ENCODE data around the gene POLR3K. TPM values are rescaled to one million over a fixed set of nuclear protein-coding genes. Genes with fewer than 3 reads are reported as not detected.

The POLR3K gene
- total RNA-seq, 1 experiment from 2014 or later = 40.1 TPM

DNA sequence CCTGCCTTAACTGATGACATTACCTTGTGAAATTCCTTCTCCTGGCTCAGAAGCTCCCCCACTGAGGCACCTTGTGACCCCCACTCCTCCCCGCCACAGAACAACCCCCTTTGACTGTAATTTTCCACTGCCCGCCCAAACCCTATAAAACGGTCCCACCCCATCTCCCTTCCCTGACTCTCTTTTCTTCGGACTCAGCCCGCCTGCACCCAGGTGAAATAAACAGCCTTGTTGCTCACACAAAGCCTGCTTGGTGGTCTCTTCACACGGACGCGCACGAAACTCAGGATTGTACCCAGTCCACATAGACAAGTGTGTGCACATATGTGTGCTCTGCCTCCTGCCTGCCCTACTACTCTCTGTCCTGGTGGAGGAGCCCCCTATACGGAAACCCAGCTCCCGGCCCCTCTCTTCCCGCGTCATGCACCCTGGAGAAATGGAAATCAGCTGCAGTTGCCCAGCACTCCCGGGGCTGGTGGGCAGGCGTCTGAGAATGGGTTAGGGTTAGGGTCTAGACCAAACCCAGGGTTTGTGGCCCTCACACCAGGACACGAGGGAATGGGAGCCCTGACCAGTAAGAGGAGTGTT lies 21.4 kb upstream of the POLR3K start (continued):
- TF ChIP-seq ZNF671 (CRISPR knock-in tag; IDR thresholded peaks at IDR 0.05) = no peak
- TF ChIP-seq, protein P1, sequence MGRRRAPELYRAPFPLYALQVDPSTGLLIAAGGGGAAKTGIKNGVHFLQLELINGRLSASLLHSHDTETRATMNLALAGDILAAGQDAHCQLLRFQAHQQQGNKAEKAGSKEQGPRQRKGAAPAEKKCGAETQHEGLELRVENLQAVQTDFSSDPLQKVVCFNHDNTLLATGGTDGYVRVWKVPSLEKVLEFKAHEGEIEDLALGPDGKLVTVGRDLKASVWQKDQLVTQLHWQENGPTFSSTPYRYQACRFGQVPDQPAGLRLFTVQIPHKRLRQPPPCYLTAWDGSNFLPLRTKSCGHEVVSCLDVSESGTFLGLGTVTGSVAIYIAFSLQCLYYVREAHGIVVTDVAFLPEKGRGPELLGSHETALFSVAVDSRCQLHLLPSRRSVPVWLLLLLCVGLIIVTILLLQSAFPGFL (CRISPR knock-in tag; IDR thresholded peaks at IDR 0.05; ENCODE audit: borderline replicate concordance) = no peak

DNA sequence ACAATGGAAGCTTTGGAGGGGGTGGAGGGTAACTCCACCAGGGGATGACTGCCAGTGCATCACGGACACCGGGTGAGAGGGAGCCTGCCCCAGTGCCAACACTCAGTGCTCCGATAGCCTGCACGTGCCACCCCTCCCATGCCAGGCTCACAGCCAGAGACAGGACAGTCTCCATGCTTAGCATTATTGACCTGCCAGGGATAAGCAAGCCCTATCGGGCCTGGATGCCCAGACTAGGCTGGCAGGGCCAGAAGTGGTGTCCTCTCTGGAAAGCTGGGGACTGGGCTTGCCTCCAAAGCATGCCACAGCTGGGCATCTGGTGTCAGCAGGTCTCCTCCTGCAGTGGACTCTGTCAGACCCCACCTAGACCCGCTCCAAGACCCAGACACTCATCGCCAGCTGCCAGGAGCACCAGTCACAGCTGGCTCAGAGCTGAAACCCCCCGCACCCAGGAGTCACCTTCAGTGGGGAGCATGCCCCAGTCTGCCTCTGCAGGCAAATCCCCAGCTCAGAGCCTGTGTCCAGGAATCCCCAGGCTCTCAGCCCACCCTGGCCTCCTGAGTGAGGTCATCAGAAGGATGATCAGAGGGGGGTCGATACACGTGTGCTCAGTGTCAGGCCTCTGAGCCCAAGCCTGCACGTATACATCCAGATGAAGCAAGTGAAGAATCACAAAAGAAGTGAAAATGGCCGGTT lies 20.8 kb upstream of the POLR3K start:
- Mint-ChIP-seq H3K4me1 (peaks cover 68% of the 10 kb centered on the region), H3K4me3 (no peak overlapping the region; the same call in 1 of the 2 replicates), H3K27ac (peak overlapping the region; percentile 98), H3K27me3 (ENCODE audit: low read depth) (no peaks in the 10 kb centered on the region; the same call in 1 of the 2 replicates), H3K9me3 (no peaks in the 10 kb centered on the region), H3K36me3 (no peaks in the 10 kb centered on the region)
- ChIA-PET POLR2A (interaction anchor here (1.1 kb wide), 1 partner anchor 23 kb away, joined by 5 read pairs; no protein-coding TSS in a partner anchor), CTCF (interaction anchor here (1.7 to 16.9 kb wide), 6 partner anchors 8 to 106 kb away, joined by 5 to 493 read pairs (median 40); partner anchors contain the start of genes HBQ1, POLR3K and SNRNP25)
- DNase-seq (ENCODE audit: low spot score) = no peak
- ATAC-seq = no peak
- TF ChIP-seq FOXP1 (CRISPR knock-in tag; IDR thresholded peaks at IDR 0.05; ENCODE audit: borderline replicate concordance) (0 out of 2 replicates have a peak, but pooled peaks have one; percentile 15), RORB (CRISPR knock-in tag; IDR thresholded peaks at IDR 0.05) (no peak), OVOL2 (CRISPR knock-in tag; IDR thresholded peaks at IDR 0.05; ENCODE audit: borderline replicate concordance) (no peak)
- TF ChIP-seq, protein P2, sequence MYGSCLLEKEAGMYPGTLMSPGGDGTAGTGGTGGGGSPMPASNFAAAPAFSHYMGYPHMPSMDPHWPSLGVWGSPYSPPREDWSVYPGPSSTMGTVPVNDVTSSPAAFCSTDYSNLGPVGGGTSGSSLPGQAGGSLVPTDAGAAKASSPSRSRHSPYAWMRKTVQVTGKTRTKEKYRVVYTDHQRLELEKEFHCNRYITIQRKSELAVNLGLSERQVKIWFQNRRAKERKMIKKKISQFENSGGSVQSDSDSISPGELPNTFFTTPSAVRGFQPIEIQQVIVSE (CRISPR knock-in tag; IDR thresholded peaks at IDR 0.05; ENCODE audit: borderline replicate concordance) = no peak

DNA sequence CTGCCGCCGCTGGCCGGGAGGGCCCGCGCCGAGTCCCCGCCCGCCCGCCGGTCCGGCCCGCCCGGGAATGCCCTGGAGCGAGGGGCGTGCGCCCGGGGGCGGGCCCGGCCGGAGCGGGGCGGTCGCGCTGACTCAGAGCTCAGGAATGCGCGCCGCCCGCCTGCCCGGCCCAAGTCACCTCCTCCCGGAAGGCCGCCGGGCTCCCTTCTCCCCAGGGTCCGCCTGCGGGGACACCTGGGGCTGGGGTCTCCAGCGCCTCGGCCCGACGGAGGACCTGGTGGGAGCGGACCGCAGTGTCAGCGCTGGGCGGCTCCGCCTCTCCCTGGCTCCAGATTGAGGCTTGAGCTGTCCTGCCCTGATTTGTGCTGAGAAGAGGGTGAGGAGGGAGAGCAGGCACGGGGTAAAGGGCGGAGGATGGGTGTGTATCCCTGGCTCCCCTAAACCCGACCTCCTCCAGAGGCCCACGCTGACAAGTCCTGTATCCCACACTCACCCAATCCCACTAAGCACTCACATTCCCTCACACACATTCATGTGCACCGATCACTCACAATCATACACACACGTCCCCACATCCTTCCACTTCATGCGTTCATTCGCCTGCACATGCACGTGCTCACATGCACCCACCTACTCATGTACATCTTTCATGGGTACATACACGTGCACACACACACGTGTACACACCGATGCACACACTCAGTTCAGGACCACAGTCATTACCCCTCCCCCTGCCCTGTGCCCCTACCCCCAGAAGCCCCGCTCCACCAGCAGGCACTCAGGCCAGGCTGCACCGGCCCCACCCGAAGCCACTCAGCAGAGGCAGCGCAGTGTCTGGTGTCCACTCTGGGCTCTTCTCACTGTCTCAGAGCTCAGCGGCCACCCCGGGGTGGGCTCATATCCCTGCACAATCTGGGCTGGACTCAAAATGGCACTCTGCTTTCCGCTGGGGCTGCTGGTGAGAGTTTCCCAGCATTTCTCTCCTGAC lies 19.4 kb upstream of the POLR3K start, which contains the start of gene RHBDF1:
Gene RHBDF1 (minus strand): TSS at position 71 of the 988 bp plus-strand sequence. CDS start 7,616 bp downstream, outside the sequence.
- H3K4me1 Mint-ChIP-seq = peaks cover 61% of the 10 kb centered on the region
- no peaks in the 10 kb centered on the region for H3K36me3 Mint-ChIP-seq
- ATAC-seq (peak; percentile 43), DNase-seq (ENCODE audit: low spot score) (peak; percentile 74)
- CTCF ChIA-PET = interaction anchor here (0.5 to 16.9 kb wide), 9 partner anchors 20 to 290 kb away, joined by 3 to 493 read pairs (median 6); partner anchors contain the start of genes AXIN1, HBQ1, POLR3K and SNRNP25
- peak within 1 kb of the TSS; percentile 81 for H3K4me3 Mint-ChIP-seq
- POLR2A ChIA-PET = interaction anchor here (0.5 to 3.0 kb wide), 7 partner anchors 14 to 264 kb away, joined by 3 to 16 read pairs (median 4); partner anchors contain the start of genes POLR3K and SNRNP25
- peak within 1 kb of the TSS; percentile 96 for H3K27ac Mint-ChIP-seq
- no peaks in the 10 kb centered on the region; the same call in 1 of the 2 replicates for H3K27me3 Mint-ChIP-seq (ENCODE audit: low read depth)
- H3K9me3 Mint-ChIP-seq = no peaks in the 10 kb centered on the region
- 0 out of 2 replicates have a peak, but pooled peaks have one; percentile 53 for TF ChIP-seq GTF2I (CRISPR knock-in tag; conservative IDR thresholded peaks at IDR 0.05)
- TF ChIP-seq, protein P3, sequence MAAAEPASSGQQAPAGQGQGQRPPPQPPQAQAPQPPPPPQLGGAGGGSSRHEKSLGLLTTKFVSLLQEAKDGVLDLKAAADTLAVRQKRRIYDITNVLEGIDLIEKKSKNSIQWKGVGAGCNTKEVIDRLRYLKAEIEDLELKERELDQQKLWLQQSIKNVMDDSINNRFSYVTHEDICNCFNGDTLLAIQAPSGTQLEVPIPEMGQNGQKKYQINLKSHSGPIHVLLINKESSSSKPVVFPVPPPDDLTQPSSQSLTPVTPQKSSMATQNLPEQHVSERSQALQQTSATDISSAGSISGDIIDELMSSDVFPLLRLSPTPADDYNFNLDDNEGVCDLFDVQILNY (CRISPR knock-in tag; IDR thresholded peaks at IDR 0.05) = peak; percentile 17; the same call in 1 of the 2 replicates
- TF ChIP-seq, protein P4, sequence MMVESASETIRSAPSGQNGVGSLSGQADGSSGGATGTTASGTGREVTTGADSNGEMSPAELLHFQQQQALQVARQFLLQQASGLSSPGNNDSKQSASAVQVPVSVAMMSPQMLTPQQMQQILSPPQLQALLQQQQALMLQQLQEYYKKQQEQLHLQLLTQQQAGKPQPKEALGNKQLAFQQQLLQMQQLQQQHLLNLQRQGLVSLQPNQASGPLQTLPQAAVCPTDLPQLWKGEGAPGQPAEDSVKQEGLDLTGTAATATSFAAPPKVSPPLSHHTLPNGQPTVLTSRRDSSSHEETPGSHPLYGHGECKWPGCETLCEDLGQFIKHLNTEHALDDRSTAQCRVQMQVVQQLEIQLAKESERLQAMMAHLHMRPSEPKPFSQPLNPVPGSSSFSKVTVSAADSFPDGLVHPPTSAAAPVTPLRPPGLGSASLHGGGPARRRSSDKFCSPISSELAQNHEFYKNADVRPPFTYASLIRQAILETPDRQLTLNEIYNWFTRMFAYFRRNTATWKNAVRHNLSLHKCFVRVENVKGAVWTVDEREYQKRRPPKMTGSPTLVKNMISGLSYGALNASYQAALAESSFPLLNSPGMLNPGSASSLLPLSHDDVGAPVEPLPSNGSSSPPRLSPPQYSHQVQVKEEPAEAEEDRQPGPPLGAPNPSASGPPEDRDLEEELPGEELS (CRISPR knock-in tag; IDR thresholded peaks at IDR 0.05) = 0 out of 2 replicates have a peak, but pooled peaks have one; percentile 46
- peak; percentile 81 for TF ChIP-seq ZNF423 (CRISPR knock-in tag; IDR thresholded peaks at IDR 0.05)
- 0 out of 2 replicates have a peak, but pooled peaks have one; percentile 34 for TF ChIP-seq ETV6 (CRISPR knock-in tag; IDR thresholded peaks at IDR 0.05)
- peak; percentile 52; the same call in 1 of the 2 replicates for TF ChIP-seq SP1 (CRISPR knock-in tag; conservative IDR thresholded peaks at IDR 0.05)
- peak; percentile 82; the same call in 1 of the 2 replicates for TF ChIP-seq JUN (CRISPR knock-in tag; IDR thresholded peaks at IDR 0.05)
- TF ChIP-seq, protein P5, sequence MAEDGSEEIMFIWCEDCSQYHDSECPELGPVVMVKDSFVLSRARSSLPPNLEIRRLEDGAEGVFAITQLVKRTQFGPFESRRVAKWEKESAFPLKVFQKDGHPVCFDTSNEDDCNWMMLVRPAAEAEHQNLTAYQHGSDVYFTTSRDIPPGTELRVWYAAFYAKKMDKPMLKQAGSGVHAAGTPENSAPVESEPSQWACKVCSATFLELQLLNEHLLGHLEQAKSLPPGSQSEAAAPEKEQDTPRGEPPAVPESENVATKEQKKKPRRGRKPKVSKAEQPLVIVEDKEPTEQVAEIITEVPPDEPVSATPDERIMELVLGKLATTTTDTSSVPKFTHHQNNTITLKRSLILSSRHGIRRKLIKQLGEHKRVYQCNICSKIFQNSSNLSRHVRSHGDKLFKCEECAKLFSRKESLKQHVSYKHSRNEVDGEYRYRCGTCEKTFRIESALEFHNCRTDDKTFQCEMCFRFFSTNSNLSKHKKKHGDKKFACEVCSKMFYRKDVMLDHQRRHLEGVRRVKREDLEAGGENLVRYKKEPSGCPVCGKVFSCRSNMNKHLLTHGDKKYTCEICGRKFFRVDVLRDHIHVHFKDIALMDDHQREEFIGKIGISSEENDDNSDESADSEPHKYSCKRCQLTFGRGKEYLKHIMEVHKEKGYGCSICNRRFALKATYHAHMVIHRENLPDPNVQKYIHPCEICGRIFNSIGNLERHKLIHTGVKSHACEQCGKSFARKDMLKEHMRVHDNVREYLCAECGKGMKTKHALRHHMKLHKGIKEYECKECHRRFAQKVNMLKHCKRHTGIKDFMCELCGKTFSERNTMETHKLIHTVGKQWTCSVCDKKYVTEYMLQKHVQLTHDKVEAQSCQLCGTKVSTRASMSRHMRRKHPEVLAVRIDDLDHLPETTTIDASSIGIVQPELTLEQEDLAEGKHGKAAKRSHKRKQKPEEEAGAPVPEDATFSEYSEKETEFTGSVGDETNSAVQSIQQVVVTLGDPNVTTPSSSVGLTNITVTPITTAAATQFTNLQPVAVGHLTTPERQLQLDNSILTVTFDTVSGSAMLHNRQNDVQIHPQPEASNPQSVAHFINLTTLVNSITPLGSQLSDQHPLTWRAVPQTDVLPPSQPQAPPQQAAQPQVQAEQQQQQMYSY (CRISPR knock-in tag; IDR thresholded peaks at IDR 0.05) = no peak; the same call in 1 of the 2 replicates
- TF ChIP-seq TEAD1 (CRISPR knock-in tag; IDR thresholded peaks at IDR 0.05) = peak; percentile 81; the same call in 1 of the 2 replicates
- no peak for TF ChIP-seq NR3C1 (CRISPR knock-in tag; conservative IDR thresholded peaks at IDR 0.05; ENCODE audit: low read depth)
